GM23338 (cell line): ENCODE data around the gene DACH1. TPM values are rescaled to one million over a fixed set of nuclear protein-coding genes. Genes with fewer than 3 reads are reported as not detected.

Experiments
- ATAC-seq: fragments of 200-7000 bp; cut with Tn5 transposase; 3 replicates; pipeline ENCODE4 v1.9.1; 2020
- DNase-seq: peaks from one replicate; pipeline ENCODE4 v3.0.0-alpha.2; 2015; ENCODE audit warnings: low spot score
- H2AFZ ChIP-seq: fragments of 200-600 bp; sonication (generic); 2 replicates; pipeline ENCODE4 v1.8.0; 2016; ENCODE audit warnings: antibody characterized with exemption, mild to moderate bottlenecking, moderate library complexity
- H3F3A ChIP-seq: fragments of 200-600 bp; sonication (generic); replicated peaks from 2 replicates; pipeline ENCODE4 v1.8.0; 2017; ENCODE audit warnings: antibody characterized with exemption, mixed run types, low read depth
- H3K27ac ChIP-seq: fragments of 200-600 bp; sonication (generic); 2 replicates; pipeline ENCODE4 v1.6.1; 2016; ENCODE audit warnings: low read depth
- H3K27me3 ChIP-seq: fragments of 200-600 bp; sonication (generic); 2 replicates; pipeline ENCODE4 v1.8.0; 2016; ENCODE audit warnings: mild to moderate bottlenecking, mixed run types, moderate library complexity; ENCODE audit not compliant: insufficient read depth
- H3K36me3 ChIP-seq: fragments of 200-600 bp; sonication (generic); 2 replicates; pipeline ENCODE4 v1.8.0; 2016; ENCODE audit warnings: mild to moderate bottlenecking; ENCODE audit not compliant: insufficient read depth
- H3K4me1 ChIP-seq: fragments of 200-600 bp; sonication (generic); 2 replicates; pipeline ENCODE4 v1.8.0; 2016; ENCODE audit warnings: mild to moderate bottlenecking, moderate library complexity; ENCODE audit not compliant: insufficient read depth
- H3K4me2 ChIP-seq: fragments of 200-600 bp; sonication (generic); 2 replicates; pipeline ENCODE4 v1.7.1; 2017; ENCODE audit warnings: mixed run types
- H3K4me3 ChIP-seq: fragments of 200-600 bp; sonication (generic); 2 replicates; pipeline ENCODE4 v1.6.1; 2016; ENCODE audit warnings: mixed run types
- H3K79me2 ChIP-seq: fragments of 200-600 bp; sonication (generic); replicated peaks from 2 replicates; pipeline ENCODE4 v1.8.0; 2017; ENCODE audit warnings: mild to moderate bottlenecking; ENCODE audit not compliant: insufficient read depth
- H3K9me2 ChIP-seq: fragments of 200-600 bp; sonication (generic); 2 replicates; pipeline ENCODE4 v1.8.0; 2017; ENCODE audit not compliant: insufficient read depth
- H4K20me1 ChIP-seq: fragments of 200-600 bp; sonication (generic); replicated peaks from 2 replicates; pipeline ENCODE4 v1.8.0; 2017; ENCODE audit warnings: mild to moderate bottlenecking; ENCODE audit not compliant: insufficient read depth
- H3K27ac Mint-ChIP-seq: 2 replicates; pipeline ENCODE4 v1.8.0; 2020; ENCODE audit warnings: inconsistent platforms, mild to moderate bottlenecking, moderate library complexity, mixed read lengths
- H3K27me3 Mint-ChIP-seq: 3 replicates; pipeline ENCODE4 v1.8.0; 2022; ENCODE audit warnings: low read depth, mild to moderate bottlenecking, moderate library complexity, mixed read lengths, inconsistent platforms; ENCODE audit not compliant: insufficient read depth, poor library complexity
- H3K36me3 Mint-ChIP-seq: 3 replicates; pipeline ENCODE4 v1.8.0; 2021; ENCODE audit warnings: low read depth, mild to moderate bottlenecking, inconsistent platforms, moderate library complexity, mixed read lengths
- H3K4me1 Mint-ChIP-seq: 3 replicates; pipeline ENCODE4 v1.8.0; 2020; ENCODE audit warnings: mild to moderate bottlenecking, inconsistent platforms, mixed read lengths
- H3K4me3 Mint-ChIP-seq: 3 replicates; pipeline ENCODE4 v1.8.0; 2021; ENCODE audit warnings: moderate library complexity, mild to moderate bottlenecking, inconsistent platforms, mixed read lengths
- H3K9me3 Mint-ChIP-seq: 3 replicates; pipeline ENCODE4 v1.8.0; 2020; ENCODE audit warnings: moderate library complexity, mild to moderate bottlenecking, inconsistent platforms, mixed read lengths
- CREB1 ChIP-seq: fragments of 250-450 bp; sonication (Bioruptor Pico); IDR thresholded peaks from 2 replicates; pipeline ENCODE4 v1.5.0; 2020; ENCODE audit warnings: low read depth, mild to moderate bottlenecking, moderate library complexity
- CTCF ChIP-seq, 2 experiments: fragments of 200-600 bp in 1 of 2; sonication (generic) in 1 of 2; conservative IDR thresholded peaks; 2 replicates each; pipeline versions ENCODE4 v1.5.1 to v1.6.1; 2016 to 2017; ENCODE audit warnings: antibody characterized with exemption in 2 of 2, low read depth in 2 of 2, mild to moderate bottlenecking in 2 of 2, moderate library complexity in 1 of 2
- ETS1 ChIP-seq: IDR thresholded peaks from 2 replicates; pipeline ENCODE4 v1.6.1; 2016; ENCODE audit warnings: antibody characterized with exemption
- EZH2 ChIP-seq: fragments of 200-600 bp; sonication (generic); IDR thresholded peaks from one replicate; pipeline ENCODE4 v1.8.0; 2017; ENCODE audit warnings: antibody characterized with exemption, mild to moderate bottlenecking, low read depth; ENCODE audit not compliant: unreplicated experiment
- STAT1 ChIP-seq: IDR thresholded peaks from one replicate; pipeline ENCODE4 v1.6.1; 2016; ENCODE audit warnings: antibody characterized with exemption; ENCODE audit not compliant: unreplicated experiment
- polyA plus RNA-seq: library from polyadenylated mRNA; unstranded; fragments of >200 nt; fragmentation: Nextera tagmentation; extraction: Ambion mirVana; gene quantifications from 2 replicates; pipeline ENCODE4 v1.2.1, GENCODE V29; 2016
- total RNA-seq: library from RNA; depleted of rRNA; stranded (reverse); fragments of >200 nt; shearing (Covaris generic); gene quantifications from 2 replicates; pipeline ENCODE4 v1.2.3, GENCODE V29; 2014

Gene DACH1
- total and polyA plus RNA-seq, 2 experiments from 2014 or later, result 0.45 to 0.57 TPM

DNA sequence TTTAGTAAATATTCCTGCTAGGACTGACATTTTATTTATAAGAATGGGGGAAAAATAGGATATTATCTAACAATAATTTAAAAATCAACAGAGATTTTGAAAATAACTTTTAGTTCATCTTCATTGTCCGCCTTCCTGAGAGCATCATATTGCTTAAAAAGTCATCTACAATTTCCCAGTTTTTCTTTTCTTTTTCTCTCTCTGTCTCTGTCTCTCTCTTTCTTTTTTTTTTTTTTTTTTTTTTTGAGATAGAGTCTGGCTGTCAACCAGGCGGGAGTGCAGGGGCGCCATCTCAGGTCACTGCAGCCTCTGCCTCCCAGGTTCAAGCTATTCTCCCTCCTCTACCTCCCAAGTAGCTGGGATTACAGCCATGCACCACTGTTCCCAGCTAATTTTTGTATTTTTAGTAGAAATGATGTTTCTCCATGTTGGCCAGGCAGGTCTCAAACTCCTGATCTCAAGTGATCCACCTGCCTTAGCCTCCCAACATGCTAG lies 276.3 kb downstream of the DACH1 start:
- TF ChIP-seq STAT1 (no peak), CTCF (conservative IDR thresholded peaks at IDR 0.05; ENCODE audit: low read depth in 2 of 2) (peak; percentile 28 to 33; a peak in 2 of 4 replicates)
- Histone ChIP-seq H3K36me3 (no peaks in the 10 kb centered on the region), H3K9me2 (no peaks in the 10 kb centered on the region), H2AFZ (no peak overlapping the region), H3K4me2 (no peak overlapping the region), H3K4me1 (no peaks in the 10 kb centered on the region), H3K79me2 (no peaks in the 10 kb centered on the region), H3K4me3 (no peak overlapping the region), H4K20me1 (no peaks in the 10 kb centered on the region), H3F3A (no peaks in the 10 kb centered on the region), H3K27ac (no peak overlapping the region), H3K27me3 (no peaks in the 10 kb centered on the region)
- H3K27ac Mint-ChIP-seq, result no peak overlapping the region
- no peaks in the 10 kb centered on the region for H3K36me3 Mint-ChIP-seq
- peak; percentile 68 for ATAC-seq
- DNase-seq, result peak; percentile 34
- H3K9me3 Mint-ChIP-seq, result no peaks in the 10 kb centered on the region
- H3K4me3 Mint-ChIP-seq, result no peak overlapping the region
- H3K27me3 Mint-ChIP-seq, result no peaks in the 10 kb centered on the region
- no peaks in the 10 kb centered on the region for H3K4me1 Mint-ChIP-seq

- H3F3A ChIP-seq, result no peaks in the 10 kb centered on the region
- H3K27me3 Mint-ChIP-seq, result no peaks in the 10 kb centered on the region
- H3K27ac ChIP-seq, result no peak overlapping the region
- no peaks in the 10 kb centered on the region for H3K9me3 Mint-ChIP-seq
- H3K4me1 Mint-ChIP-seq, result no peaks in the 10 kb centered on the region
- no peaks in the 10 kb centered on the region for H3K79me2 ChIP-seq
- H3K4me3 Mint-ChIP-seq, result no peak overlapping the region
- ATAC-seq, result no peak
- H3K9me2 ChIP-seq, result no peaks in the 10 kb centered on the region
- H3K27ac Mint-ChIP-seq, result no peak overlapping the region
- no peaks in the 10 kb centered on the region for H3K4me1 ChIP-seq
- no peak for TF ChIP-seq EZH2
- TF ChIP-seq STAT1, result no peak
- H3K36me3 Mint-ChIP-seq, result no peaks in the 10 kb centered on the region
- H3K27me3 ChIP-seq, result no peaks in the 10 kb centered on the region
- no peak overlapping the region for H2AFZ ChIP-seq
- H3K4me2 ChIP-seq, result no peak overlapping the region
- H3K4me3 ChIP-seq, result no peak overlapping the region
- no peaks in the 10 kb centered on the region for H4K20me1 ChIP-seq
- H3K36me3 ChIP-seq, result no peaks in the 10 kb centered on the region
- no peak for DNase-seq
Observed at GRCh38 chr13:71589032-71589431, 278.0 kb downstream of the DACH1 start.

DNA sequence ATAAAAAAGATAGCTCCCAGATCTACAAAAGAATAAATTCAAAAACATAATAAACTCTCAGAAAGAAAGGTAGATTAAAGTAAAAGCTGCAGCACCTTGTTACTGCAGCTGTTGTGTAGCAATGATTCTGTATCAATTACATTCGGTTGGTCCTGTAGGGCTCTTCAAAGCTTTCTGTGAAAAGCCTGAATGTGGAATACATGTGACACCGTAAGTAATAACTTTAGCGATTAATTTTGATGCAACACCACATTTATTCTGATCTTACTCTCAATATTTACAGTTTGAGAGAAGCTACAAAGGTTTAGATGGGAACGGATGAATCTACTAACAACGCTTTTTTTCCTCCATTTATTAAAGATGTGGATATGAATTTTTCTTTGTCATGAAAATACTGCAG lies 279.2 kb downstream of the DACH1 start:
- Mint-ChIP-seq H3K4me1 (no peaks in the 10 kb centered on the region), H3K4me3 (no peak overlapping the region), H3K36me3 (no peaks in the 10 kb centered on the region), H3K9me3 (no peaks in the 10 kb centered on the region), H3K27ac (no peak overlapping the region), H3K27me3 (no peaks in the 10 kb centered on the region)
- Histone ChIP-seq H3K4me3 (no peak overlapping the region), H4K20me1 (no peaks in the 10 kb centered on the region), H3F3A (no peaks in the 10 kb centered on the region), H3K9me2 (no peaks in the 10 kb centered on the region), H3K27me3 (no peaks in the 10 kb centered on the region), H3K36me3 (no peaks in the 10 kb centered on the region), H3K27ac (no peak overlapping the region), H3K4me1 (no peaks in the 10 kb centered on the region), H3K4me2 (no peak overlapping the region), H3K79me2 (no peaks in the 10 kb centered on the region), H2AFZ (no peak overlapping the region)
- DNase-seq (no peak), ATAC-seq (no peak)
- TF ChIP-seq CTCF (conservative IDR thresholded peaks at IDR 0.05; ENCODE audit: low read depth in 2 of 2) (no peak), CREB1 (CRISPR knock-in tag) (no peak), ETS1 (no peak), EZH2 (no peak)
